ENCODE data around the gene HOTAIR. TPM values are rescaled to one million over a fixed set of nuclear protein-coding genes. Genes with fewer than 3 reads are reported as not detected.
A peak's percentile ranks its signal among the peaks of the same experiment; 100 is the strongest.

The HOTAIR gene
- total RNA-seq, 2 donors from 2014 or later: not detected

DNA sequence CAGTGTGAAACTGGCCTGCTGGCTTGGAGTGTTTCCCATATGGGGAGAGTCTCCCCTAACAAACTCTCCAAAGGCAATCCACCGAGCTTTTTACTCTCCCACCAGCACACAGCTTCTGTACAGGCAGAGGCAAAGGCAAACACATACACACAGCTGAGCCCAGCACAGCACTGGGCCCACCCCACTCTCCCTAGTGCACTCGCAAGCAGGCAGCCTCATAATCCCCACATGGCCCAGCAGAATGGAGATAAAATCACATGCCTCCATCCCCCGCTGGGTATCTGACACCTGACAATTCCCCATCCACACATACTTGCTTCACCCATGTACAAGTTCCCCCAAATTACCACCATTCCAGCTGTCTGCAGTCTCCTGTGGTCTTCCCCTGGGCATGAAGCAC lies 16.6 kb downstream of the HOTAIR start:
- no peaks in the 10 kb centered on the region for H3K36me3 Mint-ChIP-seq (ENCODE audit: insufficient read depth in 2 of 2)
- H3K9me3 Mint-ChIP-seq: no peaks in the 10 kb centered on the region
- no peak overlapping the region for H3K4me3 Mint-ChIP-seq
- peaks cover 85% of the 10 kb centered on the region for H3K27me3 Mint-ChIP-seq (ENCODE audit: low read depth)
- H3K27ac Mint-ChIP-seq: no peak overlapping the region
- peaks cover 35% of the 10 kb centered on the region for H3K4me1 Mint-ChIP-seq (ENCODE audit: low read depth)
- ATAC-seq (replicated peaks in 1 of 2) (no peak), DNase-seq (no peak)

DNA sequence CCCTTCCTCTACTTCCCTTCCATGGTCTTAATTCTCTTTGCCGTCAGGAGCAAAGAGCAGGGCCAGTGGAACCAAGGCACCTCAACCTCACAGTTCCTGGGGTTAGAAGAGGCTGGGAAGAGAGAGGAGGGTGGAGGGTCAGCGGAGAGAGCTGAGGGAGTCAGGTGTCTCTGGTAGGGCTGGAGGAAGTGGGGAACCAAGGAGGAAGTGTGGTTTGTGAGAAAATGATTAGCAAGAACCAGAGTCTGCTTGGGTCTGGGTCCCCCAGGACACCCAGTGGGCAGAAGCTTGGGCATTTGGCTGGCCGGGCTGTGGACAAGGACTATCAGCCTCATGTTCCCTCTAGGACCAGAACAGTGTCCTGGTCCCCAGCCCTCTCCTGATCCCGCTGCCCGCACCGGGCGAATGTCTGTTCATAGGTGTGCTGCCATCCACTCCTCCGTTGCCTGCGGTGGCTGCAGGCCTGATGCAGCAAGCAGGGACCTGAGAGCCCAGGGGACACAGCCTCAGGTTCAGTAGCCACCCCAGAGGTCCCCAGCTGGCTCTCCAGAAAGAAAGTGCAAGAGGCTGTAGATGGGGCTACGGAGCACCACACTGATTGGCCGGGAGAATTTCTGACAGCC lies 17.7 kb downstream of the HOTAIR start:
- DNase-seq (no peak), ATAC-seq (replicated peaks in 1 of 2) (peak in 1 of 2 donors; percentile 20)
- Mint-ChIP-seq H3K4me1 (ENCODE audit: low read depth) (peaks cover 41% of the 10 kb centered on the region), H3K27me3 (ENCODE audit: low read depth) (peaks cover 87% of the 10 kb centered on the region), H3K27ac (no peak overlapping the region), H3K36me3 (ENCODE audit: insufficient read depth in 2 of 2) (no peaks in the 10 kb centered on the region), H3K9me3 (no peaks in the 10 kb centered on the region), H3K4me3 (no peak overlapping the region)

- peaks cover 48% of the 10 kb centered on the region for H3K4me1 Mint-ChIP-seq (ENCODE audit: low read depth)
- ATAC-seq (replicated peaks in 1 of 2): peak in 1 of 2 donors; percentile 64
- H3K9me3 Mint-ChIP-seq: no peaks in the 10 kb centered on the region
- H3K4me3 Mint-ChIP-seq: peak overlapping the region in 1 of 2 donors; percentile 15
- peaks cover 88% of the 10 kb centered on the region for H3K27me3 Mint-ChIP-seq (ENCODE audit: low read depth)
- H3K36me3 Mint-ChIP-seq (ENCODE audit: insufficient read depth in 2 of 2): no peaks in the 10 kb centered on the region
- DNase-seq: no peak
- H3K27ac Mint-ChIP-seq: peak overlapping the region; percentile 48
These were observed 18.4 kb downstream of the HOTAIR start for GRCh38 chr12:53956251-53956887.

DNA sequence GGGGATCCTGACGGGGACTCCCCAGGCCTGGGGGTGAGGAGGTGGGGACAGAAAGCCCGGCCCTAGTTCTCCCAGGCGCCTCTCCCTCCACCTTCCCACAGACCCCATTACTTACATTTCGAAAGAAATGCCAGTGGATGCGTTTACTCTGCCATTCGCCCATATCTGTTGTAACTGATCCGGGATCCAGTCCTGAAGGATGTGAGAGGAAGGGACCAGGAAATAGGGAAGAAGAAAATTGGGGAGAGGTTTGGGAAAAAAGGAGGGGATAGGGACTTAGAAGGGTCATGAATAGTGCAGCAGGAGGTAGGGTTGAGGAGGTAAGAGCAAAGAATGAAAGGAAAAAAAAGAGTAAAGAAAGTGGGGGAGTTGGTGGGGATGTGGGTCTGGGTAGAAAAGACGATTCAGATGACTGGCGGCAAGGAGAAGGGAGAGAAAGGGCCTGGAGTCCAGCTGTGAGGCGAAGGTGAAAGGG lies 18.9 kb downstream of the HOTAIR start:
- Mint-ChIP-seq H3K27me3 (ENCODE audit: low read depth) (peaks cover 93% of the 10 kb centered on the region), H3K27ac (peak overlapping the region; percentile 14), H3K4me3 (peak overlapping the region in 1 of 2 donors; percentile 15), H3K36me3 (ENCODE audit: insufficient read depth in 2 of 2) (no peaks in the 10 kb centered on the region), H3K4me1 (ENCODE audit: low read depth) (peaks cover 51% of the 10 kb centered on the region), H3K9me3 (no peaks in the 10 kb centered on the region)
- DNase-seq (no peak), ATAC-seq (replicated peaks in 1 of 2) (no peak)

- H3K27ac Mint-ChIP-seq: no peak overlapping the region
- ATAC-seq (replicated peaks in 1 of 2): no peak
- H3K9me3 Mint-ChIP-seq: no peaks in the 10 kb centered on the region
These were observed 19.5 kb downstream of the HOTAIR start for GRCh38 chr12:53955036-53955775.

DNA sequence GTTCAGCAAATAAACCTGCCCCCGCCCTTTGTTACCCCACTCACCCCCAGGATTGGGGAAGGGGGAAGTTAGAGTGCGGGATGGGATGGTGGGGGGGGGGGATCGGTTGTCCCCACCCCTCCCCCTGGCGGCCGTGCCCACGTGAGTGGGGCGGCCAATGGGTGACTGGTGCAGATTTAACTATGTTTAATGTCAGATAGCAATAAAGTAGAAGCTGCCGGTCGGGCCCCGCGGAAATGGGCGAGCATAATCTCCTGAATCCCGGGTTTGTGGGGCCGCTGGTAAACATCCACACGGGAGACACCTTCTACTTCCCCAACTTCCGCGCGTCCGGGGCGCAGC lies 20.1 kb downstream of the HOTAIR start, which contains the start of gene HOXC12:
TSS of gene HOXC12 (plus strand) at position 210 of the 342 bp plus-strand sequence. CDS start at position 237, 27 bp downstream.
- DNase-seq: no peak
- Mint-ChIP-seq H3K9me3 (no peaks in the 10 kb centered on the region), H3K4me3 (peak within 1 kb of the TSS in 1 of 2 donors; percentile 8), H3K27ac (peak within 1 kb of the TSS; percentile 45), H3K27me3 (ENCODE audit: low read depth) (peaks cover 91% of the 10 kb centered on the region), H3K4me1 (ENCODE audit: low read depth) (peaks cover 42% of the 10 kb centered on the region), H3K36me3 (ENCODE audit: insufficient read depth in 2 of 2) (no peaks in the 10 kb centered on the region)
- no peak for ATAC-seq (replicated peaks in 1 of 2)

More at GRCh38 chr12:53955036-53955775, 19.5 kb downstream of the HOTAIR start:
- peaks cover 93% of the 10 kb centered on the region for H3K27me3 Mint-ChIP-seq (ENCODE audit: low read depth)
- DNase-seq: no peak
- H3K36me3 Mint-ChIP-seq (ENCODE audit: insufficient read depth in 2 of 2): no peaks in the 10 kb centered on the region
- peaks cover 48% of the 10 kb centered on the region for H3K4me1 Mint-ChIP-seq (ENCODE audit: low read depth)
- H3K4me3 Mint-ChIP-seq: no peak overlapping the region

- peaks cover 40% of the 10 kb centered on the region for H3K4me1 Mint-ChIP-seq (ENCODE audit: low read depth)
- H3K9me3 Mint-ChIP-seq: no peaks in the 10 kb centered on the region
- no peak for ATAC-seq (replicated peaks in 1 of 2)
- peak overlapping the region; percentile 45 for H3K27ac Mint-ChIP-seq
- no peaks in the 10 kb centered on the region for H3K36me3 Mint-ChIP-seq (ENCODE audit: insufficient read depth in 2 of 2)
- peaks cover 90% of the 10 kb centered on the region for H3K27me3 Mint-ChIP-seq (ENCODE audit: low read depth)
- H3K4me3 Mint-ChIP-seq: peak overlapping the region in 1 of 2 donors; percentile 8
- no peak for DNase-seq
These were observed 20.7 kb downstream of the HOTAIR start for GRCh38 chr12:53953831-53954693.

DNA sequence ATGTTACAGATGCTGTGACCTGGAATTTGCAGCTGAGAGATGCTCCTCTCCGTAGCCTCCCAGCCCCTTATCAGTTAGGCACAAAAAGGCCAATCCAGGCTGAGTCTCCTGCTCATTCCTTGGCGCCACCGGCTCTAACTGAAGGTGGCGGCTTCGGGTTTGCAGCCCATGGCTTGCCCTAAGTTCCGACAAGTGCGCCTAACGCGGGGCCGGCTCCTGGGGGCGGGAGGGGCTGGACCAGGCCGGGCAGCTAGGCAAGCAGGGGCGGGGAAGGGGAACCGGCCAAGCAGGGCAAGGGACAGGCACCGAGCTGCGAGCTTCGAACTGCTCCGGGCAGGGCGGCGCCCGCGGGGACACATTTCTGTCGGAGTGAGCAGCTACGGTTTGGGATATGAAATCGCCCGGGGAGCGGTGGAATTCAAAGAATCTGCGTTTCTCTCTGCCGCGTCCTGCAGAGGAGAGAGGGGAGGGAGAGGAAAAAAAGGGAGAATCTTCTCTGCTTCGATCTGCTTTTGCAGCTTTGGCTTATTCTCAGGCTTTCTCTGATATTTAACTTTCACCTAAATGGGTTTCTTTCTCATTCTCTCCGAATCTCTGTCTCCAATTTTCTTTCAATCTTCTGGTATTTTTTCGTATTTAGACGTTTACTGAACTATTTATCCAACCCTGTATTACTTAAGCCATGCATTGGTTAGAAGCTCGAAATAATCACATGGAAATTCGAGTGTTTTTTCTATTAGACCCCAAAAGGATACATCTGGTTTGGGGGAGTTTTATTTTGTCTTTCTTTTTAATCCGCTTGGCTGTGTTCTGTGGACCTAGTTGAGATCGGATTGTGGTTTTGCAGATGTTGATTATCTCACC lies 21.7 kb downstream of the HOTAIR start:
- ATAC-seq (replicated peaks in 1 of 2) (no peak), DNase-seq (no peak)
- Mint-ChIP-seq H3K9me3 (no peaks in the 10 kb centered on the region), H3K27me3 (ENCODE audit: low read depth) (peaks cover 90% of the 10 kb centered on the region), H3K36me3 (ENCODE audit: insufficient read depth in 2 of 2) (no peaks in the 10 kb centered on the region), H3K27ac (peak overlapping the region; percentile 46), H3K4me1 (ENCODE audit: low read depth) (peaks cover 40% of the 10 kb centered on the region), H3K4me3 (peak overlapping the region in 1 of 2 donors; percentile 46)

DNA sequence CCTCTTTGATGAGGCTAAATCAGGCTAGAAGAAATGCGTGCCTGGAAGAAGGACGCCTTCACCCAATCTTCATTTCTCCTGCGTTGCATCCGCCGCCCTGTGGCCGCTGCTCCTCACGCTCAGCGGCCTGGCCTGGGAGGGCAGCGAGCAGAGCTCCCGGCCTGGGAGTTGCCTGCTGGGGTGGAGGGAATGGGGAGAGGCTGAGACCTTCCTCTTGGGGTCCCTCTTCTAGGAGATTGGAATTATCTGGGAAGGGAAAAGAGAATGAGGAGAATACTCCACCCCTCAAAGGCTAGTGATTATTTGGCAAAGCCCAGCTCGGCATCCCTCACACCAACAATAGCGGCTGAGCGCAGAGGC lies 22.4 kb downstream of the HOTAIR start:
- no peak for ATAC-seq (replicated peaks in 1 of 2)
- Mint-ChIP-seq H3K4me1 (ENCODE audit: low read depth) (peaks cover 40% of the 10 kb centered on the region), H3K4me3 (peak overlapping the region in 1 of 2 donors; percentile 17), H3K27me3 (ENCODE audit: low read depth) (peaks cover 90% of the 10 kb centered on the region), H3K36me3 (ENCODE audit: insufficient read depth in 2 of 2) (no peaks in the 10 kb centered on the region), H3K27ac (peak overlapping the region; percentile 57), H3K9me3 (no peaks in the 10 kb centered on the region)
- DNase-seq: no peak

- peaks cover 38% of the 10 kb centered on the region for H3K4me1 Mint-ChIP-seq (ENCODE audit: low read depth)
- DNase-seq (no peak), ATAC-seq (replicated peaks in 1 of 2) (no peak)
- peak overlapping the region in 1 of 2 donors; percentile 22 for H3K4me3 Mint-ChIP-seq
- no peaks in the 10 kb centered on the region for H3K36me3 Mint-ChIP-seq (ENCODE audit: insufficient read depth in 2 of 2)
- peak overlapping the region; percentile 57 for H3K27ac Mint-ChIP-seq
- peaks cover 90% of the 10 kb centered on the region for H3K27me3 Mint-ChIP-seq (ENCODE audit: low read depth)
- no peaks in the 10 kb centered on the region for H3K9me3 Mint-ChIP-seq
These were observed 23.0 kb downstream of the HOTAIR start for GRCh38 chr12:53951577-53952334.

GRCh38 chr12:53950789-53951576 lies 23.8 kb downstream of the HOTAIR start:
- DNase-seq: no peak
- Mint-ChIP-seq H3K27ac (no peak overlapping the region), H3K27me3 (ENCODE audit: low read depth) (peaks cover 90% of the 10 kb centered on the region), H3K4me3 (peak overlapping the region in 1 of 2 donors; percentile 22), H3K9me3 (no peaks in the 10 kb centered on the region), H3K36me3 (ENCODE audit: insufficient read depth in 2 of 2) (no peaks in the 10 kb centered on the region), H3K4me1 (ENCODE audit: low read depth) (peaks cover 30% of the 10 kb centered on the region)
- peak in 1 of 2 donors; percentile 9 for ATAC-seq (replicated peaks in 1 of 2)

All from activated T-cell treated with anti-CD3 and anti-CD28 coated beads, Interleukin-2, amount 50 U/mL, for 72 hours (primary cell).